Endothelial cell of umbilical vein (primary cell): ENCODE measurements around the gene SLC38A6. TPM values are rescaled to one million over a fixed set of nuclear protein-coding genes. Genes with fewer than 3 reads are reported as not detected.

ENCODE experiments used
- BruUV-seq: library from RNA; stranded (reverse); fragments of 400-500 nt; replicated peaks from 2 replicates; lab custom pipeline; 2021; lab: Mats Ljungman, UMichigan
- CTCF ChIA-PET: fragments of 300-600, 350-600 bp; sonication (Branson Sonifier 250); formaldehyde crosslinking; loops from one replicate; lab custom pipeline; 2021; ENCODE audit warnings: antibody characterized with exemption, inconsistent platforms; lab: Charles Lee
- POLR2A ChIA-PET: fragments of 300-600, 350-600 bp; sonication (Branson Sonifier 250); formaldehyde crosslinking; loops from one replicate; lab custom pipeline; 2021; ENCODE audit warnings: antibody characterized with exemption, inconsistent platforms; lab: Charles Lee
- DNase-seq: peaks from one replicate; pipeline ENCODE4 v3.0.0-alpha.2; 2011; ENCODE audit warnings: low read depth, low spot score
- FAIRE-seq: peaks from 2 replicates; lab custom pipeline; 2011; peaks lifted over from hg19 to GRCh38; lab: Jason Lieb, UNC
- H2AFZ ChIP-seq: 2 replicates; pipeline ENCODE4 v1.6.0; 2012; ENCODE audit warnings: low read depth, low read length, control low read depth, inconsistent platforms
- H3K27ac ChIP-seq: 2 replicates; pipeline ENCODE4 v1.5.1; 2011; ENCODE audit warnings: low read depth, mild to moderate bottlenecking, control low read depth, low read length, moderate library complexity; ENCODE audit not compliant: insufficient read depth
- H3K27me3 ChIP-seq, 2 experiments: 2 replicates each; pipeline versions ENCODE4 v1.6.0 to v1.6.1; 2011; ENCODE audit warnings: low read length in 2 of 2, mixed read lengths in 1 of 2; ENCODE audit not compliant: control insufficient read depth in 2 of 2, insufficient read depth in 2 of 2
- H3K36me3 ChIP-seq, 2 experiments: 2 replicates in 1 of 2; 3 replicates in 1 of 2; pipeline ENCODE4 v1.5.1; 2011; ENCODE audit warnings: low read length in 2 of 2, mild to moderate bottlenecking in 1 of 2, moderate library complexity in 1 of 2; ENCODE audit not compliant: control insufficient read depth in 2 of 2, insufficient read depth in 2 of 2; ENCODE audit errors: extremely low read depth in 1 of 2
- H3K4me1 ChIP-seq: 3 replicates; pipeline ENCODE4 v1.5.1; 2011; ENCODE audit warnings: mild to moderate bottlenecking, low read length; ENCODE audit not compliant: control insufficient read depth, insufficient read depth; ENCODE audit errors: extremely low read depth
- H3K4me2 ChIP-seq: 2 replicates; pipeline ENCODE4 v1.6.1; 2011; ENCODE audit warnings: low read length, control low read depth, mixed read lengths; ENCODE audit not compliant: insufficient read depth
- H3K4me3 ChIP-seq, 3 experiments: fragments of 200-600 bp in 1 of 3; sonication (generic), shearing (Covaris generic) in 1 of 3; replicated peaks in 1 of 3; 2 replicates each; pipeline ENCODE4 v1.5.1; 2011 to 2016; ENCODE audit warnings: control low read depth in 3 of 3, low read length in 3 of 3, mild to moderate bottlenecking in 2 of 3, inconsistent platforms in 1 of 3, low read depth in 1 of 3, moderate library complexity in 1 of 3; ENCODE audit not compliant: insufficient read depth in 1 of 3
- H3K79me2 ChIP-seq: 2 replicates; pipeline ENCODE4 v1.6.0; 2012; ENCODE audit warnings: low read length, inconsistent platforms; ENCODE audit not compliant: control insufficient read depth, insufficient read depth
- H3K9ac ChIP-seq: replicated peaks from 2 replicates; pipeline ENCODE3; 2011; ENCODE audit warnings: low read length, control low read depth; ENCODE audit not compliant: insufficient read depth; ENCODE audit errors: extremely low read depth
- H3K9me1 ChIP-seq: replicated peaks from 3 replicates; pipeline ENCODE4 v1.6.0; 2011; ENCODE audit warnings: mild to moderate bottlenecking, low read length; ENCODE audit not compliant: control insufficient read depth, insufficient read depth; ENCODE audit errors: extremely low read depth
- H3K9me3 ChIP-seq: replicated peaks from 2 replicates; pipeline ENCODE4 v1.5.1; 2012; ENCODE audit warnings: low read length, inconsistent platforms; ENCODE audit not compliant: control insufficient read depth, insufficient read depth
- H4K20me1 ChIP-seq: replicated peaks from 2 replicates; pipeline ENCODE3; 2011; ENCODE audit warnings: mild to moderate bottlenecking, low read length; ENCODE audit not compliant: control insufficient read depth, insufficient read depth; ENCODE audit errors: extremely low read depth
- EZH2 ChIP-seq: IDR thresholded peaks from 2 replicates; pipeline ENCODE4 v1.6.1; 2012; ENCODE audit warnings: borderline replicate concordance, low read depth, mild to moderate bottlenecking, moderate library complexity, low read length, inconsistent platforms; ENCODE audit not compliant: severe bottlenecking
- FOS ChIP-seq: IDR thresholded peaks from 2 replicates; pipeline ENCODE4 v1.6.1; 2011; ENCODE audit warnings: mild to moderate bottlenecking, low read length, moderate library complexity, borderline replicate concordance; ENCODE audit not compliant: insufficient read depth
- GATA2 ChIP-seq: IDR thresholded peaks from 2 replicates; pipeline ENCODE4 v1.7.0; 2011; ENCODE audit warnings: low read depth, mild to moderate bottlenecking, moderate library complexity, mixed read lengths, low read length; ENCODE audit not compliant: insufficient read length, insufficient read depth
- JUN ChIP-seq: IDR thresholded peaks from 2 replicates; pipeline ENCODE4 v1.6.1; 2011; ENCODE audit warnings: borderline replicate concordance, low read depth; ENCODE audit not compliant: insufficient read length, insufficient read depth
- MYC ChIP-seq: IDR thresholded peaks from one replicate; pipeline ENCODE4 v1.6.1; 2011; ENCODE audit warnings: mild to moderate bottlenecking, low read depth, low read length
- POLR2A ChIP-seq: IDR thresholded peaks from 2 replicates; pipeline ENCODE4 v1.6.1; 2012; ENCODE audit warnings: low read depth, mild to moderate bottlenecking, control low read depth, low read length
- POLR2AphosphoS5 ChIP-seq: IDR thresholded peaks from 2 replicates; pipeline ENCODE4 v1.6.1; 2012; ENCODE audit warnings: low read depth, mild to moderate bottlenecking, control low read depth, low read length, moderate library complexity; ENCODE audit not compliant: insufficient read depth
- dilution Hi-C: fragments of 300-500 bp; cut with MboI; formaldehyde crosslinking; loops from one replicate; pipeline ENCODE4 v1.15.0; 2019; ENCODE audit warnings: low sequenced_read_pairs; ENCODE audit not compliant: extremely low pct_ligation_motif_present
- intact Hi-C: fragments of 100-400 bp; cut with micrococcal nuclease; formaldehyde crosslinking; loops from one replicate; pipeline ENCODE4 v1.10.0; 2022
- polyA plus RNA-seq, 4 experiments: library from polyadenylated mRNA; depleted of rRNA in 3 of 4; stranded (reverse) in 3 of 4; unstranded in 1 of 4; fragments of >200 nt; gene quantifications; 2 replicates each; pipeline versions ENCODE4 v1.2.1 to v1.2.3, GENCODE V29; 2011 to 2012; ENCODE audit warnings: missing spikeins in 1 of 4
- total RNA-seq: library from RNA; stranded (reverse); gene quantifications from 2 replicates; pipeline ENCODE4 v1.2.3, GENCODE V29; 2021
- TF ChIP-seq, protein P1 (sequence below), 2 donors: IDR thresholded peaks; 1 replicate in 1 of 2; 2 replicates in 1 of 2; pipeline ENCODE4 v1.5.1; 2011; ENCODE audit warnings: low read length in 2 of 2, mild to moderate bottlenecking in 2 of 2, moderate library complexity in 2 of 2, control low read depth in 1 of 2, inconsistent platforms in 1 of 2, low read depth in 1 of 2; ENCODE audit not compliant: insufficient read depth in 1 of 2; ENCODE audit errors: extremely low read depth in 1 of 2
- TF ChIP-seq, protein P2 (sequence below): IDR thresholded peaks from 2 replicates; pipeline ENCODE4 v1.6.1; 2011; ENCODE audit not compliant: insufficient read depth, insufficient read length

SLC38A6 gene
- total and polyA plus RNA-seq, 2 donors (not counting 3 experiments of a cell fraction or from before 2014, with no cell fraction given) = 17.3 to 24.6 TPM

DNA sequence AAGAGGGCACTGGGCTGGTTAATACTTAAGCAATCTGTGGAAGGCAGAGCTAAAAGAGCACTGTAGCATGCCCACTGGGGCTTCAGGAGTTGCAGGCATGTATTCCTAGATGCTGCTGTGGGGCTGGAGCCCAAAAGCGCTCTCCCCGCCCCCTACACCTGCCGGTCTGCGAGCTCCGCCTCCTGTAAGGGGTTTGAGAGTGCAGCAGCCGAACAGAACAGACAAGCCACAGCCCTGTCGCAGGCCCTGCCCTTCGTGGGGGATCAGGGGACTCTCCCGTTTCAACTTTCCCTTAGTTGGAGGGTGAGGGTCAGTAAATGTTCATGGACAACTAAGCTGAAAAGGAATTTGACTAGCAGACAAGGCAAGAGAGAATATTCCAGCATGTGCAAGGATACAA lies 17.6 kb downstream of the SLC38A6 start:
- DNase-seq (no peak), FAIRE-seq (no peak)
- Histone ChIP-seq H3K4me3 (no peak overlapping the region), H2AFZ (no peak overlapping the region), H3K36me3 (no peaks in the 10 kb centered on the region), H4K20me1 (no peaks in the 10 kb centered on the region), H3K27ac (no peak overlapping the region), H3K27me3 (no peaks in the 10 kb centered on the region), H3K9me1 (no peaks in the 10 kb centered on the region), H3K4me2 (no peak overlapping the region), H3K4me1 (no peaks in the 10 kb centered on the region), H3K9me3 (no peaks in the 10 kb centered on the region), H3K9ac (no peak overlapping the region), H3K79me2 (no peaks in the 10 kb centered on the region)
- POLR2A ChIA-PET = no interaction called here
- intact Hi-C loops = no loop called here
- dilution Hi-C loops = no loop called here
- CTCF ChIA-PET = no interaction called here
- no TSS peak for BruUV-seq
- TF ChIP-seq GATA2 (no peak), POLR2A (no peak), POLR2AphosphoS5 (no peak), FOS (no peak), MYC (no peak), EZH2 (no peak), JUN (no peak)
- TF ChIP-seq, protein P1, sequence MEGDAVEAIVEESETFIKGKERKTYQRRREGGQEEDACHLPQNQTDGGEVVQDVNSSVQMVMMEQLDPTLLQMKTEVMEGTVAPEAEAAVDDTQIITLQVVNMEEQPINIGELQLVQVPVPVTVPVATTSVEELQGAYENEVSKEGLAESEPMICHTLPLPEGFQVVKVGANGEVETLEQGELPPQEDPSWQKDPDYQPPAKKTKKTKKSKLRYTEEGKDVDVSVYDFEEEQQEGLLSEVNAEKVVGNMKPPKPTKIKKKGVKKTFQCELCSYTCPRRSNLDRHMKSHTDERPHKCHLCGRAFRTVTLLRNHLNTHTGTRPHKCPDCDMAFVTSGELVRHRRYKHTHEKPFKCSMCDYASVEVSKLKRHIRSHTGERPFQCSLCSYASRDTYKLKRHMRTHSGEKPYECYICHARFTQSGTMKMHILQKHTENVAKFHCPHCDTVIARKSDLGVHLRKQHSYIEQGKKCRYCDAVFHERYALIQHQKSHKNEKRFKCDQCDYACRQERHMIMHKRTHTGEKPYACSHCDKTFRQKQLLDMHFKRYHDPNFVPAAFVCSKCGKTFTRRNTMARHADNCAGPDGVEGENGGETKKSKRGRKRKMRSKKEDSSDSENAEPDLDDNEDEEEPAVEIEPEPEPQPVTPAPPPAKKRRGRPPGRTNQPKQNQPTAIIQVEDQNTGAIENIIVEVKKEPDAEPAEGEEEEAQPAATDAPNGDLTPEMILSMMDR (IDR thresholded peaks at IDR 0.05; ENCODE audit: extremely low read depth in 1 of 2, insufficient read depth in 1 of 2, low read depth in 1 of 2, low read length in 2 of 2) = no peak
- TF ChIP-seq, protein P2, sequence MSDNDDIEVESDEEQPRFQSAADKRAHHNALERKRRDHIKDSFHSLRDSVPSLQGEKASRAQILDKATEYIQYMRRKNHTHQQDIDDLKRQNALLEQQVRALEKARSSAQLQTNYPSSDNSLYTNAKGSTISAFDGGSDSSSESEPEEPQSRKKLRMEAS = no peak
